ENCODE data around the gene CYB561D1.
"Not testable (repeated sequence)": the region's sequence is repeated elsewhere in the genome, so short reads cannot be mapped to it uniquely, and the experiment has no call there.

CYB561D1 gene

GRCh38 chr1:109473284-109474057 is 20.4 kb upstream of the CYB561D1 start:
- not testable (repeated sequence) for H3K4me3 Mint-ChIP-seq; H3K36me3 Mint-ChIP-seq (ENCODE audit: low read depth); H3K9me3 Mint-ChIP-seq; H3K4me1 Mint-ChIP-seq (ENCODE audit: low read depth); H3K27ac Mint-ChIP-seq
- peaks cover 58% of the 10 kb centered on the region for H3K27me3 Mint-ChIP-seq (ENCODE audit: low read depth)

- H3K36me3 Mint-ChIP-seq (ENCODE audit: low read depth) = no peaks in the 10 kb centered on the region
- H3K9me3 Mint-ChIP-seq = no peaks in the 10 kb centered on the region
- H3K4me1 Mint-ChIP-seq (ENCODE audit: low read depth) = peaks cover 6% of the 10 kb centered on the region
- no peak overlapping the region for H3K4me3 Mint-ChIP-seq
- no peak overlapping the region for H3K27ac Mint-ChIP-seq
- peaks cover 51% of the 10 kb centered on the region for H3K27me3 Mint-ChIP-seq (ENCODE audit: low read depth)
Measured at GRCh38 chr1:109474697-109475096, 19.2 kb upstream of the CYB561D1 start.

- no peak overlapping the region for H3K4me3 Mint-ChIP-seq
- H3K36me3 Mint-ChIP-seq (ENCODE audit: low read depth) = no peaks in the 10 kb centered on the region
- peaks cover 51% of the 10 kb centered on the region for H3K27me3 Mint-ChIP-seq (ENCODE audit: low read depth)
- H3K4me1 Mint-ChIP-seq (ENCODE audit: low read depth) = peaks cover 6% of the 10 kb centered on the region
- no peak overlapping the region for H3K27ac Mint-ChIP-seq
- H3K9me3 Mint-ChIP-seq = no peaks in the 10 kb centered on the region
Measured at GRCh38 chr1:109475261-109475660, 18.6 kb upstream of the CYB561D1 start.

DNA sequence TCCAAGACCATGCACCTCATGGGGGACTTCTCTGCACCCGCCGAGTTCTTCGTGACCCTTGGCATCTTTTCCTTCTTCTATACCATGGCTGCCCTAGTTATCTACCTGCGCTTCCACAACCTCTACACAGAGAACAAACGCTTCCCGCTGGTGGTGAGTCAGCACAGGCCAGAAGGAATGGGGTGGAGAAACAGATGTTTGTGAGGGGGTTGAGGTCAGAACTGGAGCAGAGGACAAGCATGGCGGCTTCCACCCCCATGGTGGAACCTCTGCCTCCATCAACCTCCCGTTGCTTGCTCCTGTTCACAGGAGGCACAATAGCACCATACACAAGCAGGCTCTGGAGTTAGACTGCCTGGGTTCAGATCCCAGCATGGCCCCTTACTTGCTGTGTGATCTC is 17.1 kb upstream of the CYB561D1 start:
- Mint-ChIP-seq H3K36me3 (ENCODE audit: low read depth) (no peaks in the 10 kb centered on the region), H3K4me1 (ENCODE audit: low read depth) (peaks cover 6% of the 10 kb centered on the region), H3K9me3 (no peaks in the 10 kb centered on the region), H3K27me3 (ENCODE audit: low read depth) (peaks cover 53% of the 10 kb centered on the region), H3K27ac (no peak overlapping the region), H3K4me3 (no peak overlapping the region)

GRCh38 chr1:109477821-109478220 is 16.1 kb upstream of the CYB561D1 start:
- peaks cover 13% of the 10 kb centered on the region for H3K4me1 Mint-ChIP-seq (ENCODE audit: low read depth)
- H3K4me3 Mint-ChIP-seq = no peak overlapping the region
- H3K9me3 Mint-ChIP-seq = no peaks in the 10 kb centered on the region
- H3K36me3 Mint-ChIP-seq (ENCODE audit: low read depth) = peaks cover 3% of the 10 kb centered on the region
- H3K27me3 Mint-ChIP-seq (ENCODE audit: low read depth) = peaks cover 48% of the 10 kb centered on the region
- no peak overlapping the region for H3K27ac Mint-ChIP-seq

GRCh38 chr1:109478806-109479205 is 15.1 kb upstream of the CYB561D1 start:
- Mint-ChIP-seq H3K4me1 (ENCODE audit: low read depth) (peaks cover 21% of the 10 kb centered on the region), H3K4me3 (no peak overlapping the region), H3K27ac (no peak overlapping the region), H3K36me3 (ENCODE audit: low read depth) (peaks cover 3% of the 10 kb centered on the region), H3K9me3 (no peaks in the 10 kb centered on the region), H3K27me3 (ENCODE audit: low read depth) (peaks cover 44% of the 10 kb centered on the region)

GRCh38 chr1:109479311-109479710 is 14.6 kb upstream of the CYB561D1 start:
- Mint-ChIP-seq H3K4me1 (ENCODE audit: low read depth) (peaks cover 24% of the 10 kb centered on the region), H3K36me3 (ENCODE audit: low read depth) (peaks cover 3% of the 10 kb centered on the region), H3K27me3 (ENCODE audit: low read depth) (peaks cover 39% of the 10 kb centered on the region), H3K4me3 (no peak overlapping the region), H3K9me3 (no peaks in the 10 kb centered on the region), H3K27ac (no peak overlapping the region)

DNA sequence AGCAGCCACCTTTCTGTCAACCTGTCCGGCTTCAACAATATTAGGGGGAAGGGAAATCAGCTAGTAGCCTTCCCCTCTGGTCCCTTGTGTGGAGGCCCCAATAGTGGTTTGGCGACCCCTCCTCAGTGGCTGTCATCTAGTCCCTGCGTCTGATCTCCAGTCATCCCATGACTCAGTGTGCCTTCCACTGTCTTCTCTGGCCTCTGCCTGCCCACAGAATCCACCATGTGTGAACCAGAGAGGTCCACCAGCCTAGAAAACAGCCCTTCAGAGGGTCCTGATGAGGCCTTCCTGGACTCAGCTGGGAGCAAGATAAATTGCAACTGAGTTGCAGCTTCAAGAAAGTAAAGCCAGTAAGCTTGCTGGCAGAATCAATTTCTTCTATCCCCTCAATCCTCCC is 14.0 kb upstream of the CYB561D1 start:
- H3K36me3 Mint-ChIP-seq (ENCODE audit: low read depth) = peaks cover 3% of the 10 kb centered on the region
- H3K4me3 Mint-ChIP-seq = no peak overlapping the region
- H3K4me1 Mint-ChIP-seq (ENCODE audit: low read depth) = peaks cover 30% of the 10 kb centered on the region
- H3K9me3 Mint-ChIP-seq = no peaks in the 10 kb centered on the region
- no peak overlapping the region for H3K27ac Mint-ChIP-seq
- H3K27me3 Mint-ChIP-seq (ENCODE audit: low read depth) = peaks cover 36% of the 10 kb centered on the region

- Mint-ChIP-seq H3K27ac (no peak overlapping the region), H3K4me3 (no peak overlapping the region), H3K9me3 (no peaks in the 10 kb centered on the region), H3K36me3 (ENCODE audit: low read depth) (peaks cover 7% of the 10 kb centered on the region), H3K27me3 (ENCODE audit: low read depth) (peaks cover 27% of the 10 kb centered on the region), H3K4me1 (ENCODE audit: low read depth) (peaks cover 39% of the 10 kb centered on the region)
Measured at GRCh38 chr1:109481646-109482045, 12.2 kb upstream of the CYB561D1 start.

GRCh38 chr1:109482242-109482641 is 11.7 kb upstream of the CYB561D1 start:
- no peak overlapping the region for H3K27ac Mint-ChIP-seq

GRCh38 chr1:109482791-109483671 is 10.9 kb upstream of the CYB561D1 start:
- Mint-ChIP-seq H3K27me3 (ENCODE audit: low read depth) (peaks cover 27% of the 10 kb centered on the region), H3K4me3 (peak overlapping the region; percentile 90), H3K9me3 (no peaks in the 10 kb centered on the region), H3K36me3 (ENCODE audit: low read depth) (peaks cover 10% of the 10 kb centered on the region), H3K27ac (peak overlapping the region; percentile 84), H3K4me1 (ENCODE audit: low read depth) (peaks cover 40% of the 10 kb centered on the region)

More at GRCh38 chr1:109482242-109482641, 11.7 kb upstream of the CYB561D1 start:
- H3K27me3 Mint-ChIP-seq (ENCODE audit: low read depth) = peaks cover 27% of the 10 kb centered on the region
- H3K36me3 Mint-ChIP-seq (ENCODE audit: low read depth) = peaks cover 7% of the 10 kb centered on the region
- H3K4me1 Mint-ChIP-seq (ENCODE audit: low read depth) = peaks cover 40% of the 10 kb centered on the region
- H3K4me3 Mint-ChIP-seq = no peak overlapping the region
- no peaks in the 10 kb centered on the region for H3K9me3 Mint-ChIP-seq

DNA sequence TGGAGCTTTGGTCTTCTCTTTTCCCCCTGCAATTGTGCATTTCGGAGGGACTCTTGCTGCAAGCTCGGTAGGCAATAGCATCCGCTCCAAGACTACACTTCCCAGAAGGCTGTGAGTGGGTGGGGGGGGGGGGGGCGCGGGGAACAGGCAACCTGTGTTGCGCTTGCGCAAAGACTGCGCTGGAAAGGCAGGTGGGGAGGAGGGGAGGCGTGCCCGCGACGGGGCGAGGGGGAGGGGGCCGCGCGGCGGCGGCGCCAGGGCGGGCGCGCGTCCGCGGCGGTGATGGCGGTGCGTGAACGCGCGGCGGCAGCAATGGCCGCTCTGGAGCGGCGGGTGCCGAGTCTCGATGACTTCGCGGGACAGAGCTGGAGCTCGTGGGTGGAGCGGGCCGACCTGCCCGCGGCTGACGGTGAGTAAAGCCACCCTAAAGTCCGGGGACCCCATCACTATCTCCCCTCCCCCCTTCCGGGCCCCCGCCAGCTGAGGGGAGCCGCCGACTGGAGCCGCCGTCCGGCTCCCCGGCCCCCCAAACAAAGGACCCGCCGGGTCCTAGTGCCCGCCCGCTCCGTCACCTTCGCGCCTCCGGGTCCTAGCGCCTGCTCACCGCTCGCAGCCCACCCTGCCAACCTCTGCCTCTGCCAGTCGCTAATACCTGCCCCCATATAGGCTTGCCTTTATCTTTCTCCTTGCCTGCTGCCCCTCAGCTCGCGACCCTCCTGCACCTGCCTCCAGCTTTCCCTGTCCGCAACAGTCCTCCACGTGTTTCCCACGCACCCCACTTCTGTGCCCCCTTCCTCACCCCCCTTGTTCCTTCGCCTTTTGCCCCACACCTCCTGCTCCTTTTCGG is 10.0 kb upstream of the CYB561D1 start, which contains the start of gene ATXN7L2:
TSS of gene ATXN7L2 (plus strand) at position 234 of the 847 bp plus-strand sequence. CDS start at position 283, 49 bp downstream.
- Mint-ChIP-seq H3K27ac (peak within 1 kb of the TSS; percentile 90), H3K36me3 (ENCODE audit: low read depth) (peaks cover 12% of the 10 kb centered on the region), H3K4me1 (ENCODE audit: low read depth) (peaks cover 37% of the 10 kb centered on the region), H3K4me3 (peak within 1 kb of the TSS; percentile 90), H3K27me3 (ENCODE audit: low read depth) (peaks cover 27% of the 10 kb centered on the region), H3K9me3 (no peaks in the 10 kb centered on the region)

DNA sequence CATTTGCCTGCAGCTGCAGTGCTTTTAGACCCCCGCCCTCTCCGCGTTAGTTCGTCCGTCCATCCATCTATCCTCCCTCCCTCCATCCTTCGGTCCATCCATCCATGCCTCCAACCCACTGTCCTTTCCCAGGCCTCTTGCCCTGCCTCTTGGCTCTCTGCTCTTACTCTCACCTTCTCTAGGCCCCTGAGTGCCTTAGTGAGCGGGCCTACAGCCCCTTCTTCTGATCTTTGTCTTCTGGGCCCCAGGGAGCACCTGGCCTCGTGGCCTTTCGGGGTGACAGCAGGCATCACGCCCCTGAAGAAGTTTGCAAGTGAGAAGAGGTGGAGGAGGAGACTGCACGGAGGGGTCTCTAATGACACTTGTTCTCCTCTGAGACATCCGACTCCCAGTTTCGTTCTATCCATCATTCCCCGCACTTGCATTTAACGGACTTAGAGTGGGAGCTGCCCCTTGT is 9.3 kb upstream of the CYB561D1 start:
- Mint-ChIP-seq H3K36me3 (ENCODE audit: low read depth) (peaks cover 14% of the 10 kb centered on the region), H3K27me3 (ENCODE audit: low read depth) (peaks cover 24% of the 10 kb centered on the region), H3K4me1 (ENCODE audit: low read depth) (peaks cover 35% of the 10 kb centered on the region), H3K4me3 (peak overlapping the region; percentile 90), H3K9me3 (no peaks in the 10 kb centered on the region), H3K27ac (peak overlapping the region; percentile 90)

- Mint-ChIP-seq H3K36me3 (ENCODE audit: low read depth) (peaks cover 14% of the 10 kb centered on the region), H3K4me1 (ENCODE audit: low read depth) (peaks cover 34% of the 10 kb centered on the region), H3K9me3 (no peaks in the 10 kb centered on the region)
Measured at GRCh38 chr1:109485001-109485400, 8.9 kb upstream of the CYB561D1 start.

More at GRCh38 chr1:109485001-109485400, 8.9 kb upstream of the CYB561D1 start:
- Mint-ChIP-seq H3K4me3 (peak overlapping the region; percentile 90), H3K27me3 (ENCODE audit: low read depth) (peaks cover 19% of the 10 kb centered on the region), H3K27ac (peak overlapping the region; percentile 90)

Data from T-helper 1 cell treated with Interleukin-12 subunit alpha and Interleukin-12 subunit beta and Interleukin-4 antibody, amounts not matched to agents 30 μg/mL and 1 μg/mL, for 36 hours (primary cell).